ENCODE data around the gene NRXN3.

DNA sequence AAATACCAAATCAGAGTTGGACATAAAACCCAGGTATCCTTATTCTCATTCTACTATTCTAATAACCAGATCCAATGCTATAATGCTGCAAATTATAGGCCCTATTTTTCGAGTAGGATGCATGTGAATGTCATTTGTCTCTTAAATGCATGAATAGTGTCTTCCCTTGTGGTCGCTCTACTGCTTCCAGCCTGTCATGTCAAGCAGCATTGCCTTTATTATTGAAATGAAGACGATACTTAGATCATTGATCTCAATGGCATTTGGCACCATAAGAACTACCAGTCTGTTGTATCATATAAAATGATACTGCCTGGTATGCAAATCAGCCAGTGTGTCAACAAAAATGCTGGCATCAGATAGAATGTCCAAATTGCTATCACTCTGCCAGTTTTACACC lies 1392.0 kb downstream of the NRXN3 start:
- TF ChIP-seq ZNF311 (tag by site-specific recombination; IDR thresholded peaks at IDR 0.05; ENCODE audit: borderline replicate concordance) (no peak), ZNF140 (tag by site-specific recombination; IDR thresholded peaks at IDR 0.05) (no peak), ZNF341 (tag by site-specific recombination; IDR thresholded peaks at IDR 0.05; ENCODE audit: low read depth) (no peak), HOXC10 (CRISPR knock-in tag; IDR thresholded peaks at IDR 0.05) (no peak), RBAK (tag by site-specific recombination; IDR thresholded peaks at IDR 0.05) (no peak), ZNF571 (tag by site-specific recombination; IDR thresholded peaks at IDR 0.05) (no peak), ZNF274 (IDR thresholded peaks at IDR 0.05; ENCODE audit: low read length) (no peak), ZNF274 (tag by site-specific recombination; IDR thresholded peaks at IDR 0.05; ENCODE audit: borderline replicate concordance) (no peak), ZNF792 (tag by site-specific recombination; IDR thresholded peaks at IDR 0.05) (no peak), MEIS1 (CRISPR knock-in tag; IDR thresholded peaks at IDR 0.05; ENCODE audit: borderline replicate concordance) (no peak), ZNF146 (tag by site-specific recombination; IDR thresholded peaks at IDR 0.05) (no peak)
- TF ChIP-seq, protein P1, sequence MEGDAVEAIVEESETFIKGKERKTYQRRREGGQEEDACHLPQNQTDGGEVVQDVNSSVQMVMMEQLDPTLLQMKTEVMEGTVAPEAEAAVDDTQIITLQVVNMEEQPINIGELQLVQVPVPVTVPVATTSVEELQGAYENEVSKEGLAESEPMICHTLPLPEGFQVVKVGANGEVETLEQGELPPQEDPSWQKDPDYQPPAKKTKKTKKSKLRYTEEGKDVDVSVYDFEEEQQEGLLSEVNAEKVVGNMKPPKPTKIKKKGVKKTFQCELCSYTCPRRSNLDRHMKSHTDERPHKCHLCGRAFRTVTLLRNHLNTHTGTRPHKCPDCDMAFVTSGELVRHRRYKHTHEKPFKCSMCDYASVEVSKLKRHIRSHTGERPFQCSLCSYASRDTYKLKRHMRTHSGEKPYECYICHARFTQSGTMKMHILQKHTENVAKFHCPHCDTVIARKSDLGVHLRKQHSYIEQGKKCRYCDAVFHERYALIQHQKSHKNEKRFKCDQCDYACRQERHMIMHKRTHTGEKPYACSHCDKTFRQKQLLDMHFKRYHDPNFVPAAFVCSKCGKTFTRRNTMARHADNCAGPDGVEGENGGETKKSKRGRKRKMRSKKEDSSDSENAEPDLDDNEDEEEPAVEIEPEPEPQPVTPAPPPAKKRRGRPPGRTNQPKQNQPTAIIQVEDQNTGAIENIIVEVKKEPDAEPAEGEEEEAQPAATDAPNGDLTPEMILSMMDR (tag by site-specific recombination; IDR thresholded peaks at IDR 0.05), result no peak
- TF ChIP-seq, protein P2, sequence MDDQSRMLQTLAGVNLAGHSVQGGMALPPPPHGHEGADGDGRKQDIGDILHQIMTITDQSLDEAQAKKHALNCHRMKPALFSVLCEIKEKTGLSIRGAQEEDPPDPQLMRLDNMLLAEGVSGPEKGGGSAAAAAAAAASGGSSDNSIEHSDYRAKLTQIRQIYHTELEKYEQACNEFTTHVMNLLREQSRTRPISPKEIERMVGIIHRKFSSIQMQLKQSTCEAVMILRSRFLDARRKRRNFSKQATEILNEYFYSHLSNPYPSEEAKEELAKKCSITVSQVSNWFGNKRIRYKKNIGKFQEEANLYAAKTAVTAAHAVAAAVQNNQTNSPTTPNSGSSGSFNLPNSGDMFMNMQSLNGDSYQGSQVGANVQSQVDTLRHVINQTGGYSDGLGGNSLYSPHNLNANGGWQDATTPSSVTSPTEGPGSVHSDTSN (CRISPR knock-in tag; IDR thresholded peaks at IDR 0.05), result no peak
- TF ChIP-seq, protein P3, sequence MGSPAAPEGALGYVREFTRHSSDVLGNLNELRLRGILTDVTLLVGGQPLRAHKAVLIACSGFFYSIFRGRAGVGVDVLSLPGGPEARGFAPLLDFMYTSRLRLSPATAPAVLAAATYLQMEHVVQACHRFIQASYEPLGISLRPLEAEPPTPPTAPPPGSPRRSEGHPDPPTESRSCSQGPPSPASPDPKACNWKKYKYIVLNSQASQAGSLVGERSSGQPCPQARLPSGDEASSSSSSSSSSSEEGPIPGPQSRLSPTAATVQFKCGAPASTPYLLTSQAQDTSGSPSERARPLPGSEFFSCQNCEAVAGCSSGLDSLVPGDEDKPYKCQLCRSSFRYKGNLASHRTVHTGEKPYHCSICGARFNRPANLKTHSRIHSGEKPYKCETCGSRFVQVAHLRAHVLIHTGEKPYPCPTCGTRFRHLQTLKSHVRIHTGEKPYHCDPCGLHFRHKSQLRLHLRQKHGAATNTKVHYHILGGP (tag by site-specific recombination; IDR thresholded peaks at IDR 0.05), result no peak
- TF ChIP-seq, protein P4, sequence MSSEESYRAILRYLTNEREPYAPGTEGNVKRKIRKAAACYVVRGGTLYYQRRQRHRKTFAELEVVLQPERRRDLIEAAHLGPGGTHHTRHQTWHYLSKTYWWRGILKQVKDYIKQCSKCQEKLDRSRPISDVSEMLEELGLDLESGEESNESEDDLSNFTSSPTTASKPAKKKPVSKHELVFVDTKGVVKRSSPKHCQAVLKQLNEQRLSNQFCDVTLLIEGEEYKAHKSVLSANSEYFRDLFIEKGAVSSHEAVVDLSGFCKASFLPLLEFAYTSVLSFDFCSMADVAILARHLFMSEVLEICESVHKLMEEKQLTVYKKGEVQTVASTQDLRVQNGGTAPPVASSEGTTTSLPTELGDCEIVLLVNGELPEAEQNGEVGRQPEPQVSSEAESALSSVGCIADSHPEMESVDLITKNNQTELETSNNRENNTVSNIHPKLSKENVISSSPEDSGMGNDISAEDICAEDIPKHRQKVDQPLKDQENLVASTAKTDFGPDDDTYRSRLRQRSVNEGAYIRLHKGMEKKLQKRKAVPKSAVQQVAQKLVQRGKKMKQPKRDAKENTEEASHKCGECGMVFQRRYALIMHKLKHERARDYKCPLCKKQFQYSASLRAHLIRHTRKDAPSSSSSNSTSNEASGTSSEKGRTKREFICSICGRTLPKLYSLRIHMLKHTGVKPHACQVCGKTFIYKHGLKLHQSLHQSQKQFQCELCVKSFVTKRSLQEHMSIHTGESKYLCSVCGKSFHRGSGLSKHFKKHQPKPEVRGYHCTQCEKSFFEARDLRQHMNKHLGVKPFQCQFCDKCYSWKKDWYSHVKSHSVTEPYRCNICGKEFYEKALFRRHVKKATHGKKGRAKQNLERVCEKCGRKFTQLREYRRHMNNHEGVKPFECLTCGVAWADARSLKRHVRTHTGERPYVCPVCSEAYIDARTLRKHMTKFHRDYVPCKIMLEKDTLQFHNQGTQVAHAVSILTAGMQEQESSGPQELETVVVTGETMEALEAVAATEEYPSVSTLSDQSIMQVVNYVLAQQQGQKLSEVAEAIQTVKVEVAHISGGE (tag by site-specific recombination; conservative IDR thresholded peaks at IDR 0.05; ENCODE audit: low read depth), result no peak
